ENCODE results near the gene NOC2L. TPM values are rescaled to one million over a fixed set of nuclear protein-coding genes. Genes with fewer than 3 reads are reported as not detected.

NOC2L gene
- total RNA-seq, 4 donors from 2014 or later = 45.6 to 61.9 (median 56.3) TPM

GRCh38 chr1:973459-974292 lies 14.6 kb upstream of the NOC2L start:
- Histone ChIP-seq H3K9me3 (no peaks in the 10 kb centered on the region), H3K4me3 (no peak overlapping the region), H3K36me3 (no peaks in the 10 kb centered on the region), H3K4me1 (peaks cover 25% of the 10 kb centered on the region), H3K27ac (no peak overlapping the region), H3K27me3 (peaks cover 68% of the 10 kb centered on the region)
- 77% methylated on average over 7 of the region's 28 CpGs for WGBS
- TF ChIP-seq EP300 (IDR thresholded peaks at IDR 0.05) (no peak), POLR2AphosphoS5 (IDR thresholded peaks at IDR 0.05) (no peak), POLR2A (IDR thresholded peaks at IDR 0.05) (no peak), CTCF (IDR thresholded peaks at IDR 0.05) (no peak)
- DNase-seq (ENCODE audit: low spot score in 2 of 2) = no peak

GRCh38 chr1:972726-973458 lies 13.8 kb upstream of the NOC2L start:
- no peaks in the 10 kb centered on the region for H3K36me3 ChIP-seq
- no peak overlapping the region for H3K4me3 ChIP-seq
- H3K4me1 ChIP-seq = peaks cover 29% of the 10 kb centered on the region
- no peaks in the 10 kb centered on the region for H3K9me3 ChIP-seq
- TF ChIP-seq EP300 (IDR thresholded peaks at IDR 0.05) = no peak
- WGBS = 73% methylated on average over 8 of the region's 28 CpGs
- H3K27me3 ChIP-seq = peaks cover 65% of the 10 kb centered on the region
- no peak overlapping the region for H3K27ac ChIP-seq
- no peak for DNase-seq (ENCODE audit: low spot score in 2 of 2)

GRCh38 chr1:971751-972506 lies 12.9 kb upstream of the NOC2L start:
- no peak overlapping the region for H3K4me3 ChIP-seq
- DNase-seq (ENCODE audit: low spot score in 2 of 2) = no peak
- no peaks in the 10 kb centered on the region for H3K36me3 ChIP-seq
- no peak for TF ChIP-seq POLR2AphosphoS5 (IDR thresholded peaks at IDR 0.05)
- no peak for TF ChIP-seq CTCF (IDR thresholded peaks at IDR 0.05)
- TF ChIP-seq POLR2A (IDR thresholded peaks at IDR 0.05) = no peak
- peaks cover 71% of the 10 kb centered on the region for H3K27me3 ChIP-seq
- no peaks in the 10 kb centered on the region for H3K9me3 ChIP-seq
- peaks cover 39% of the 10 kb centered on the region for H3K4me1 ChIP-seq
- no peak overlapping the region for H3K27ac ChIP-seq
- 87% methylated on average over 29 of the region's 34 CpGs for WGBS

GRCh38 chr1:970973-971730 lies 12.1 kb upstream of the NOC2L start:
- DNase-seq (ENCODE audit: low spot score in 2 of 2) = no peak
- no peak overlapping the region for H3K4me3 ChIP-seq
- no peak overlapping the region for H3K27ac ChIP-seq
- WGBS = no CpG with 5 or more reads among the region's 42 CpGs
- no peaks in the 10 kb centered on the region for H3K9me3 ChIP-seq
- H3K36me3 ChIP-seq = no peaks in the 10 kb centered on the region
- H3K27me3 ChIP-seq = peaks cover 68% of the 10 kb centered on the region
- TF ChIP-seq EP300 (IDR thresholded peaks at IDR 0.05) (no peak), POLR2AphosphoS5 (IDR thresholded peaks at IDR 0.05) (no peak), POLR2A (IDR thresholded peaks at IDR 0.05) (no peak), CTCF (IDR thresholded peaks at IDR 0.05) (no peak)
- H3K4me1 ChIP-seq = peaks cover 43% of the 10 kb centered on the region

- no peak for DNase-seq (ENCODE audit: low spot score in 2 of 2)
- no peak overlapping the region for H3K27ac ChIP-seq
These were observed 11.4 kb upstream of the NOC2L start for GRCh38 chr1:970242-970972.

More at GRCh38 chr1:970242-970972, 11.4 kb upstream of the NOC2L start:
- Histone ChIP-seq H3K27me3 (peaks cover 61% of the 10 kb centered on the region), H3K9me3 (no peaks in the 10 kb centered on the region), H3K36me3 (no peaks in the 10 kb centered on the region), H3K4me1 (peaks cover 43% of the 10 kb centered on the region), H3K4me3 (no peak overlapping the region)
- WGBS = 33% methylated on average over 12 of the region's 33 CpGs
- TF ChIP-seq EP300 (IDR thresholded peaks at IDR 0.05) (no peak), POLR2AphosphoS5 (IDR thresholded peaks at IDR 0.05) (no peak), CTCF (IDR thresholded peaks at IDR 0.05) (no peak), POLR2A (IDR thresholded peaks at IDR 0.05) (no peak)
